GM21717 (cell line): ENCODE results near the gene MYO1D.

Source experiments
- ATAC-seq: cut with Tn5 transposase; IDR thresholded peaks from one replicate; pipeline ENCODE4 v1.9.1; 2021; ENCODE audit warnings: mild to moderate bottlenecking, moderate library complexity; ENCODE audit not compliant: unreplicated experiment

MYO1D gene

GRCh38 chr17:32444301-32445073 lies 432.4 kb downstream of the MYO1D start, which contains the start of gene PSMD11:
TSS of gene PSMD11 (plus strand) at chr17:32444510. CDS start at chr17:32444524, 14 bp downstream.
- ATAC-seq = peak; percentile 86

- no peak for ATAC-seq
Measured at GRCh38 chr17:32443827-32444300, 433.1 kb downstream of the MYO1D start.
